ENCODE data around the gene SNX10. TPM values are rescaled to one million over a fixed set of nuclear protein-coding genes. Genes with fewer than 3 reads are reported as not detected.

SNX10 gene
- total RNA-seq, 3 donors from 2014 or later, result 1.9 to 5.7 (median 4.7) TPM

DNA sequence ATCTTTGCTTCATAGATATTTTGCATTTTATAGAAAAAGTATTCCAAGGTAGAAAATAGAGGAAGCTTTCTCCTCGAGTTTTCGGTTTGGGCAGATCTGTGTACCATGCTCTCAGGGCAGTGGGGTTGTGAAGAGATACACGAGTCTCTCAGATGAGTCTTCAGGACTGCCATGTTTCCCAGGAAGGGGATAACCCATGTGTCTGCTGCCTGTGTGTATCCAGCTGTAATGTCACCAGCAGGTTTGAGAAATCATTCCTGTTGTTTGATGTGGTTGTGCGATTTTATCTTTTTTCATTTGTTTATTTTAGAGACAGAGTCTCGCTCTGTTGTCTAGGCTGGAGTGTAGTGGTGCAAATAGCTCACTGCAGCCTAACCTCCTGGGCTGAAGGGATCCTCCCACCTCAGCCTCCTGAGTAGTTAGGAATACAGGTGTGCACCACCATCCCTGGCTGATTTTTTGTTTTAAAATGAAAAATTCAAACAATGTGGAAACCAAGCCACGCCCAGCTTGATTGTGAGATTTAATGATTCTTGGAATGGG lies 48.9 kb downstream of the SNX10 start:
- no peak for ATAC-seq
- H3K4me3 ChIP-seq, result no peak overlapping the region

DNA sequence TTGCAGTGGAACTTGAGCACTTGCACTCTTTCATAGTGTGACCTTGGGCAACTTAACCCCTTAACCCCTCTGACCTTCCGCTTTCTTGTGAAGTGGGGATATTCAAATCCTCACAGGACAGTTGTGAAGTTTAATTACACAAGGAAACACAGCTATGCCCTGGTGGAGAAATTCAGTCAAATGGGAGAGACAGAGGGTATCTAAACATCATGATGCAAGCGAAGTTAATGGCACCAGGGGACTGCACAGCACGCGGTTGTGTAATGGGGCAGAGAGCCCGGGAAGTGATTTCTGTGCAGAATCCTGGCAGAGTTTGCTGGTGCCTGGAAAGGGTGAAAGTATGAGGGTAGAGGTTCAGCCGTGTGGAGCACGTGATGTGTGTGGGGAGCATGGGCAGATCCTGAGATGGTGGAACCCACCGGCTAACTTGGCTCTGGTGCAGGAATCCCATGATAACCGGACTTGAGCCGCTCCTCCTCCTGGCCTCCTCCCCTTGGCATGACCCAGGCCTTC lies 51.7 kb downstream of the SNX10 start:
- TF ChIP-seq, protein P1, sequence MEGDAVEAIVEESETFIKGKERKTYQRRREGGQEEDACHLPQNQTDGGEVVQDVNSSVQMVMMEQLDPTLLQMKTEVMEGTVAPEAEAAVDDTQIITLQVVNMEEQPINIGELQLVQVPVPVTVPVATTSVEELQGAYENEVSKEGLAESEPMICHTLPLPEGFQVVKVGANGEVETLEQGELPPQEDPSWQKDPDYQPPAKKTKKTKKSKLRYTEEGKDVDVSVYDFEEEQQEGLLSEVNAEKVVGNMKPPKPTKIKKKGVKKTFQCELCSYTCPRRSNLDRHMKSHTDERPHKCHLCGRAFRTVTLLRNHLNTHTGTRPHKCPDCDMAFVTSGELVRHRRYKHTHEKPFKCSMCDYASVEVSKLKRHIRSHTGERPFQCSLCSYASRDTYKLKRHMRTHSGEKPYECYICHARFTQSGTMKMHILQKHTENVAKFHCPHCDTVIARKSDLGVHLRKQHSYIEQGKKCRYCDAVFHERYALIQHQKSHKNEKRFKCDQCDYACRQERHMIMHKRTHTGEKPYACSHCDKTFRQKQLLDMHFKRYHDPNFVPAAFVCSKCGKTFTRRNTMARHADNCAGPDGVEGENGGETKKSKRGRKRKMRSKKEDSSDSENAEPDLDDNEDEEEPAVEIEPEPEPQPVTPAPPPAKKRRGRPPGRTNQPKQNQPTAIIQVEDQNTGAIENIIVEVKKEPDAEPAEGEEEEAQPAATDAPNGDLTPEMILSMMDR (IDR thresholded peaks at IDR 0.05), result no peak
- intact Hi-C loops (cut with DNase I, micrococcal nuclease), result loop anchor here in 1 of 2 donors (10.0 kb wide), 1 partner anchor 69 kb away; no protein-coding TSS in a partner anchor
- Histone ChIP-seq H3K4me3 (no peak overlapping the region), H3K4me1 (ENCODE audit: low read depth) (peaks cover 13% of the 10 kb centered on the region), H3K36me3 (ENCODE audit: low read depth) (no peaks in the 10 kb centered on the region), H3K9me3 (no peaks in the 10 kb centered on the region)
- no peak for ATAC-seq
- no peak for DNase-seq

More for the DNA sequence above, 48.9 kb downstream of the SNX10 start:
- DNase-seq, result no peak
- TF ChIP-seq, protein P1 (IDR thresholded peaks at IDR 0.05), result no peak
- no peaks in the 10 kb centered on the region for H3K9me3 ChIP-seq
- no peaks in the 10 kb centered on the region for H3K36me3 ChIP-seq (ENCODE audit: low read depth)
- no peaks in the 10 kb centered on the region for H3K4me1 ChIP-seq (ENCODE audit: low read depth)
- intact Hi-C loops (cut with DNase I, micrococcal nuclease), result loop anchor here in 1 of 2 donors (10.0 kb wide), 1 partner anchor 66 kb away; no protein-coding TSS in a partner anchor

DNA sequence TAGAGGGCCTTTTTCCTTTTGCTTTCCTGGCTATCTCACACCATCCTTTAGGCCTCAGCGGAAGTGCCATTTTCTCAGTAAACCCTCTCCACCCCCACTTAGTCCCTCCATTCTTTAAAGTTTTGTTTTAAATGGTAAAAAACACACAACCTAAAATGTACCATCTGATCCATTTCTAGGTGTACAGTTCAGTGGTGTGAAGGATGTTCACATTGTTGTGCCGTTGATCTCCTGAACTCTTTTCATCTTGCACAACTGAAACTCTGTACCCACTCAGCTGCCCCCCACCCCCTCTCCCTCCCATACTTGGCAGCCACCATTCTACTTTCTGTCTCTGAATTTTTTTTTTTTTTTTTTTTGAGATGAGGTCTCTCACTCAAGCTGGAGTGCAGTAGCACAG lies 52.2 kb downstream of the SNX10 start:
- Histone ChIP-seq H3K36me3 (ENCODE audit: low read depth) (no peaks in the 10 kb centered on the region), H3K4me3 (no peak overlapping the region), H3K4me1 (ENCODE audit: low read depth) (peaks cover 13% of the 10 kb centered on the region), H3K9me3 (no peaks in the 10 kb centered on the region)
- ATAC-seq (no peak), DNase-seq (no peak)
- intact Hi-C loops (cut with DNase I, micrococcal nuclease), result loop anchor here in 1 of 2 donors (10.0 kb wide), 1 partner anchor 69 kb away; no protein-coding TSS in a partner anchor
- TF ChIP-seq, protein P1 (IDR thresholded peaks at IDR 0.05), result no peak

DNA sequence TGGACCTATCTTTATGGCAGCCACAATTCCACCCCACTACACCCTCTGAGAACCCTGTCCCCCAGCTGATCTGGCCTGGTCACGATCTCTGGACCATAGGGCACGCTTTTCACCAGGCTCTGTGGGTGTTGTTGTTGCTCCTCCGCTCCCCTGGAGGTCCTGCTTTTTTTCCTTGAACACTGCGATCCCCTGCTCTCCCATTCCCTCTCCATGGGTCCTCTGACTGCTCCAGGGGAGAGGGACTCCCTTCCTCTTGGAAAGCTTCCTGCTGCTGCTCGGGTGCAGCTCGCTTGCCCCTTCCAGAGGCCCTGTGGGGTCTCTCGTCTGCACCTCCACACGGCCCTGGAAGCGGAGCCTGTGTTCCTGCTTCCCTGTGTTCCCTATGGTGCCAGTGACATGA lies 53.5 kb downstream of the SNX10 start:
- Histone ChIP-seq H3K9me3 (no peaks in the 10 kb centered on the region), H3K4me3 (no peak overlapping the region), H3K4me1 (ENCODE audit: low read depth) (peaks cover 15% of the 10 kb centered on the region), H3K36me3 (ENCODE audit: low read depth) (no peaks in the 10 kb centered on the region)
- ATAC-seq, result no peak
- intact Hi-C loops (cut with DNase I, micrococcal nuclease), result loop anchor here in 1 of 2 donors (10.0 kb wide), 1 partner anchor 70 kb away; no protein-coding TSS in a partner anchor
- TF ChIP-seq, protein P1 (IDR thresholded peaks at IDR 0.05), result no peak
- DNase-seq, result no peak

DNA sequence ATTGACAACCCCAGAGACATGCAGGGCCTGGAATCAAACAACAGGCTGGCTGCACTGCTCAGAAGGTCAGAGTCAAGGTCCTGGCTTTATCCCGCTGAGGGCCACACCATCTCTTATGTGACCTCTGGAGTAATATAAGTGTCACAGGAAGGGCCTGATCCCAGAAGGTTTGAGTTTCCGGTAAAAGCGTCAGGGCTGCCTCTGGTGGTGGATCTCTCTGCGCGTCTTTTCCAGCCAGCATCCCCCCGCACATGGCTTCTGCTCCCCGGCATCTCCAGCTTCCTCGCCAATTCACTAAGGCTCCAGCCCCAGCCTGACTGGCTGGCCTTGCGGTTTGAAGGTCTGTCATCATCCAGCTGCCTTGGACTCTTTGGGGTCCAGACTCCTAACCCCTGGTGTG lies 54.2 kb downstream of the SNX10 start:
- H3K36me3 ChIP-seq (ENCODE audit: low read depth), result no peaks in the 10 kb centered on the region
- TF ChIP-seq, protein P1 (IDR thresholded peaks at IDR 0.05), result no peak
- intact Hi-C loops (cut with DNase I, micrococcal nuclease), result loop anchor here in 1 of 2 donors (10.0 kb wide), 1 partner anchor 71 kb away; no protein-coding TSS in a partner anchor
- peaks cover 15% of the 10 kb centered on the region for H3K4me1 ChIP-seq (ENCODE audit: low read depth)
- DNase-seq, result no peak
- H3K4me3 ChIP-seq, result no peak overlapping the region
- H3K9me3 ChIP-seq, result no peaks in the 10 kb centered on the region
- ATAC-seq, result no peak
